Right kidney (tissue), 1 donor: Measurements from ENCODE around the gene GABRD.
A peak's percentile ranks its signal among the peaks of the same experiment; 100 is the strongest.

Experiments
- DNase-seq: peaks from one replicate; pipeline ENCODE4 v3.0.0-alpha.2; 2016

GABRD gene

GRCh38 chr1:2053784-2054376 lies 34.7 kb downstream of the GABRD start:
- DNase-seq = no peak

- DNase-seq = no peak
These were observed 35.4 kb downstream of the GABRD start for GRCh38 chr1:2054560-2054959.

- no peak for DNase-seq
These were observed 36.9 kb downstream of the GABRD start for GRCh38 chr1:2055911-2056575.

GRCh38 chr1:2056955-2057590 lies 37.9 kb downstream of the GABRD start:
- DNase-seq = no peak

- no peak for DNase-seq
These were observed 40.3 kb downstream of the GABRD start for GRCh38 chr1:2059290-2059953.

- DNase-seq = no peak
These were observed 40.9 kb downstream of the GABRD start for GRCh38 chr1:2060072-2060471.

GRCh38 chr1:2060535-2060934 lies 41.4 kb downstream of the GABRD start:
- no peak for DNase-seq

GRCh38 chr1:2061065-2061778 lies 42.1 kb downstream of the GABRD start:
- DNase-seq = no peak

GRCh38 chr1:2065699-2066098 lies 46.6 kb downstream of the GABRD start:
- no peak for DNase-seq

GRCh38 chr1:2067393-2067792 lies 48.2 kb downstream of the GABRD start:
- no peak for DNase-seq

GRCh38 chr1:2067981-2068380 lies 48.8 kb downstream of the GABRD start:
- no peak for DNase-seq

- DNase-seq = no peak
These were observed 49.8 kb downstream of the GABRD start for GRCh38 chr1:2068951-2069350.

- DNase-seq = no peak
These were observed 50.9 kb downstream of the GABRD start for GRCh38 chr1:2070016-2070415.

- no peak for DNase-seq
These were observed 51.8 kb downstream of the GABRD start for GRCh38 chr1:2070800-2071530.

GRCh38 chr1:2072109-2072806 lies 53.1 kb downstream of the GABRD start:
- DNase-seq = no peak

GRCh38 chr1:2072891-2073290 lies 53.7 kb downstream of the GABRD start:
- DNase-seq = no peak

- DNase-seq = peak; percentile 77
These were observed 54.5 kb downstream of the GABRD start for GRCh38 chr1:2073382-2074230.

- DNase-seq = no peak
These were observed 55.3 kb downstream of the GABRD start for GRCh38 chr1:2074396-2074795.

- DNase-seq = no peak
These were observed 56.0 kb downstream of the GABRD start for GRCh38 chr1:2074944-2075740.

GRCh38 chr1:2076826-2077225 lies 57.7 kb downstream of the GABRD start:
- DNase-seq = no peak
